ENCODE results near the gene ALKBH5.

The ALKBH5 gene

GRCh38 chr17:18247613-18248001, 64.0 kb downstream of the ALKBH5 start:
- no peak for DNase-seq

GRCh38 chr17:18248300-18248731, 64.7 kb downstream of the ALKBH5 start:
- peak; percentile 29 to 69 (median 56) for DNase-seq

- DNase-seq = no peak
Observed at GRCh38 chr17:18248811-18249210, 65.2 kb downstream of the ALKBH5 start.

GRCh38 chr17:18250259-18250658, 66.6 kb downstream of the ALKBH5 start:
- no peak for DNase-seq

- DNase-seq = no peak
Observed at GRCh38 chr17:18250708-18251107, 67.1 kb downstream of the ALKBH5 start.

GRCh38 chr17:18251204-18251603, 67.6 kb downstream of the ALKBH5 start:
- no peak for DNase-seq

GRCh38 chr17:18252160-18252559, 68.5 kb downstream of the ALKBH5 start:
- no peak for DNase-seq

GRCh38 chr17:18253187-18253884, 69.7 kb downstream of the ALKBH5 start:
- no peak for DNase-seq

GRCh38 chr17:18253947-18254821, 70.6 kb downstream of the ALKBH5 start:
- no peak for DNase-seq

GRCh38 chr17:18254888-18255649, 71.4 kb downstream of the ALKBH5 start:
- no peak for DNase-seq

- no peak for DNase-seq
Observed at GRCh38 chr17:18256351-18256750, 72.7 kb downstream of the ALKBH5 start.

- DNase-seq = no peak
Observed at GRCh38 chr17:18256776-18257175, 73.1 kb downstream of the ALKBH5 start.

GRCh38 chr17:18257268-18257981, 73.8 kb downstream of the ALKBH5 start:
- DNase-seq = no peak

- DNase-seq = peak in 4 of 6 experiments; percentile 30 to 44 (median 34)
Observed at GRCh38 chr17:18257982-18258355, 74.3 kb downstream of the ALKBH5 start.

- peak; percentile 25 to 61 (median 51) for DNase-seq
Observed at GRCh38 chr17:18258356-18259038, 74.9 kb downstream of the ALKBH5 start, which contains the start of gene FLII. Gene FLII, minus strand, starts transcription at chr17:18258738. Its CDS starts 48 bp downstream, at chr17:18258690.
